ENCODE data around the gene ZNF205.

Gene ZNF205

GRCh38 chr16:3106205-3106928, 6.0 kb upstream of the ZNF205 start:
- peak; percentile 93 to 96 (median 96) for DNase-seq

- DNase-seq = no peak
Observed at GRCh38 chr16:3112881-3113574, 642 bp downstream of the ZNF205 start.

- no peak for DNase-seq
Observed at GRCh38 chr16:3113765-3114479, 1.5 kb downstream of the ZNF205 start.

GRCh38 chr16:3115003-3115402, 2.6 kb downstream of the ZNF205 start:
- DNase-seq = no peak

GRCh38 chr16:3115561-3115960, 3.2 kb downstream of the ZNF205 start:
- DNase-seq = no peak

GRCh38 chr16:3118204-3118790, 5.9 kb downstream of the ZNF205 start:
- no peak for DNase-seq

- no peak for DNase-seq
Observed at GRCh38 chr16:3118846-3119245, 6.5 kb downstream of the ZNF205 start.

GRCh38 chr16:3119286-3119685, 6.9 kb downstream of the ZNF205 start:
- DNase-seq = no peak

- no peak for DNase-seq
Observed at GRCh38 chr16:3119701-3120408, 7.5 kb downstream of the ZNF205 start.

- DNase-seq = no peak
Observed at GRCh38 chr16:3120435-3120834, 8.0 kb downstream of the ZNF205 start.

- DNase-seq = no peak
Observed at GRCh38 chr16:3121851-3122467, 9.6 kb downstream of the ZNF205 start.

- DNase-seq = no peak
Observed at GRCh38 chr16:3122926-3123570, 10.7 kb downstream of the ZNF205 start.

GRCh38 chr16:3123986-3124886, 11.8 kb downstream of the ZNF205 start:
- DNase-seq = peak; percentile 95 to 98 (median 97)

GRCh38 chr16:3127745-3128144, 15.4 kb downstream of the ZNF205 start:
- DNase-seq = no peak

GRCh38 chr16:3129137-3130131, 17.0 kb downstream of the ZNF205 start:
- peak; percentile 92 to 94 (median 94) for DNase-seq

- peak; percentile 50 to 68 (median 53) for DNase-seq
Observed at GRCh38 chr16:3131755-3132377, 19.5 kb downstream of the ZNF205 start.

- DNase-seq = no peak
Observed at GRCh38 chr16:3133844-3134243, 21.5 kb downstream of the ZNF205 start.

GRCh38 chr16:3134338-3135125, 22.1 kb downstream of the ZNF205 start, which contains the start of gene ZNF213:
Gene ZNF213 (plus strand): TSS chr16:3135029. CDS start chr16:3137281, 2,252 bp downstream.
- DNase-seq = peak; percentile 96 to 98 (median 98)
